GM12864 (cell line): ENCODE measurements around the gene SASH3.

Experiments
- DNase-seq: peaks from one replicate; pipeline ENCODE4 v3.0.0-alpha.2; 2011; ENCODE audit warnings: low read depth
- H3K4me3 ChIP-seq: 2 replicates; pipeline ENCODE4 v1.5.1; 2011; ENCODE audit warnings: mild to moderate bottlenecking, low read depth, low read length, control low read depth
- CTCF ChIP-seq: IDR thresholded peaks from 2 replicates; pipeline ENCODE4 v1.5.1; 2011; ENCODE audit warnings: low read depth, mild to moderate bottlenecking, moderate library complexity, low read length, control low read depth, inconsistent platforms; ENCODE audit errors: missing control alignments

The SASH3 gene

GRCh38 chrX:129790808-129791207, 11.1 kb downstream of the SASH3 start:
- DNase-seq, result no peak

GRCh38 chrX:129791336-129791735, 11.6 kb downstream of the SASH3 start:
- H3K4me3 ChIP-seq, result no peak overlapping the region
- DNase-seq, result no peak
- no peak for TF ChIP-seq CTCF

More at GRCh38 chrX:129790808-129791207, 11.1 kb downstream of the SASH3 start:
- TF ChIP-seq CTCF, result no peak
- no peak overlapping the region for H3K4me3 ChIP-seq

- no peak for DNase-seq
- TF ChIP-seq CTCF, result no peak
- no peak overlapping the region for H3K4me3 ChIP-seq
Measured at GRCh38 chrX:129791961-129792570, 12.3 kb downstream of the SASH3 start.

- TF ChIP-seq CTCF, result no peak
- H3K4me3 ChIP-seq, result no peak overlapping the region
- DNase-seq, result no peak
Measured at GRCh38 chrX:129792586-129793291, 13.0 kb downstream of the SASH3 start.

- no peak overlapping the region for H3K4me3 ChIP-seq
- no peak for DNase-seq
Measured at GRCh38 chrX:129793604-129794191, 13.9 kb downstream of the SASH3 start.

GRCh38 chrX:129795584-129795983, 15.8 kb downstream of the SASH3 start:
- no peak overlapping the region for H3K4me3 ChIP-seq
- TF ChIP-seq CTCF, result no peak
- no peak for DNase-seq

More at GRCh38 chrX:129793604-129794191, 13.9 kb downstream of the SASH3 start:
- TF ChIP-seq CTCF, result no peak
